Fibroblast of lung (primary cell): Measurements from ENCODE around the gene EYS. TPM values are rescaled to one million over a fixed set of nuclear protein-coding genes. Genes with fewer than 3 reads are reported as not detected.
A peak's percentile ranks its signal among the peaks of the same experiment; 100 is the strongest.

Experiments
- DNase-seq, 2 donors: peaks; one replicate each; pipeline versions ENCODE4 v3.0.0 to v3.0.0-alpha.2; 2010; ENCODE audit warnings: low read depth in 2 of 2
- H2AFZ ChIP-seq: 2 replicates; pipeline ENCODE4 v1.5.1; 2012; ENCODE audit warnings: low read length, control low read depth, inconsistent platforms
- H3K27ac ChIP-seq: 2 replicates; pipeline ENCODE4 v1.5.1; 2011; ENCODE audit warnings: low read length, control low read depth; ENCODE audit not compliant: insufficient read depth
- H3K27me3 ChIP-seq: 2 replicates; pipeline ENCODE4 v1.5.1; 2011; ENCODE audit warnings: mild to moderate bottlenecking, low read length; ENCODE audit not compliant: control insufficient read depth, insufficient read depth
- H3K36me3 ChIP-seq: 2 replicates; pipeline ENCODE4 v1.5.1; 2011; ENCODE audit warnings: low read length; ENCODE audit not compliant: control insufficient read depth, insufficient read depth
- H3K4me1 ChIP-seq: 2 replicates; pipeline ENCODE4 v1.5.1; 2011; ENCODE audit warnings: low read length; ENCODE audit not compliant: control insufficient read depth, insufficient read depth; ENCODE audit errors: extremely low read depth
- H3K4me2 ChIP-seq: 2 replicates; pipeline ENCODE4 v1.5.1; 2011; ENCODE audit warnings: low read length, control low read depth; ENCODE audit not compliant: insufficient read depth; ENCODE audit errors: extremely low read depth
- H3K4me3 ChIP-seq, 4 experiments: fragments of 200-600 bp in 1 of 4; sonication (generic) in 1 of 4; replicated peaks in 1 of 4; 2 replicates each; pipeline ENCODE4 v1.5.1; 2011 to 2016; ENCODE audit warnings: low read length in 4 of 4, low read depth in 3 of 4, mild to moderate bottlenecking in 3 of 4, control low read depth in 2 of 4, inconsistent platforms in 1 of 4, mixed read lengths in 1 of 4; ENCODE audit not compliant: insufficient read depth in 1 of 4; ENCODE audit errors: control extremely low read depth in 1 of 4
- H3K79me2 ChIP-seq: 2 replicates; pipeline ENCODE4 v1.5.1; 2012; ENCODE audit warnings: mild to moderate bottlenecking, low read length, inconsistent platforms; ENCODE audit not compliant: control insufficient read depth, insufficient read depth
- H3K9ac ChIP-seq: 2 replicates; pipeline ENCODE4 v1.5.1; 2011; ENCODE audit warnings: mild to moderate bottlenecking, low read length, control low read depth; ENCODE audit not compliant: insufficient read depth
- H3K9me3 ChIP-seq: 2 replicates; pipeline ENCODE4 v1.5.1; 2012; ENCODE audit warnings: low read depth, low read length; ENCODE audit not compliant: control insufficient read depth, insufficient read depth
- H4K20me1 ChIP-seq: 2 replicates; pipeline ENCODE4 v1.5.1; 2011; ENCODE audit warnings: low read length; ENCODE audit not compliant: control insufficient read depth, insufficient read depth; ENCODE audit errors: extremely low read depth
- EZH2 ChIP-seq: IDR thresholded peaks from 2 replicates; pipeline ENCODE4 v1.5.1; 2012; ENCODE audit warnings: low read length, control low read depth, mild to moderate bottlenecking; ENCODE audit errors: missing control alignments
- polyA plus RNA-seq, 2 donors: library from polyadenylated mRNA; depleted of rRNA in 1 of 2; stranded (reverse) in 1 of 2; unstranded in 1 of 2; fragments of >200 nt; gene quantifications; 2 replicates each; pipeline ENCODE4 v1.2.1, GENCODE V29; 2011 to 2012; ENCODE audit warnings: missing spikeins in 1 of 2
- total RNA-seq: library from RNA; depleted of rRNA; stranded (reverse); fragments of >200 nt; gene quantifications from 2 replicates; pipeline ENCODE4 v1.2.1, GENCODE V29; 2014
- TF ChIP-seq, protein P1 (sequence below), 2 donors: IDR thresholded peaks in 1 of 2; conservative IDR thresholded peaks in 1 of 2; 1 replicate in 1 of 2; 2 replicates in 1 of 2; pipeline ENCODE4 v1.5.1; 2011 to 2012; ENCODE audit warnings: low read length in 2 of 2, control low read depth in 1 of 2, inconsistent platforms in 1 of 2, low read depth in 1 of 2, mild to moderate bottlenecking in 1 of 2

EYS gene
- total and polyA plus RNA-seq, 2 donors (not counting 1 experiment from before 2014, with no cell fraction given) = under 0.01 TPM; not detected in 1

DNA sequence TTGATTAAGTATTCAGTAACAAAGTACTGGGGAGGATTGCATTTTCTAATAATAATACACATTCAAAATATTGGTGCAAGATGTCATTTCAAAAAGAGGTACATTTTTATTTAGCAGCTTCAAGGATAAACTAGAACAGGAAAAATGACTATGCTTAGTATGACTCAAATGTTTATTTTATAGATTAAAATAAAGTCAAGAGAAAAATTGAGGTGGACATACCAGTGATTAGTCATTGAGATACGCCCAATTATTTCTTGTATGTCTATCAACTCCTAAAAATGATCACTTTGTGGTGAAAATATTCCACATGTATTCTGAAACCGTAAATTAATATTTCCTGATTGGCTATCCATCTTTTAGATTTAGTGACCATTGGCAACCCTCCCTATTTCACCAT, 1974.7 kb downstream of the EYS start:
- Histone ChIP-seq H3K9me3 (no peaks in the 10 kb centered on the region), H3K4me3 (no peak overlapping the region), H3K79me2 (no peaks in the 10 kb centered on the region), H3K4me1 (peaks cover 4% of the 10 kb centered on the region), H3K9ac (no peak overlapping the region), H4K20me1 (no peaks in the 10 kb centered on the region), H3K27ac (no peak overlapping the region), H3K27me3 (no peaks in the 10 kb centered on the region), H3K36me3 (no peaks in the 10 kb centered on the region), H3K4me2 (no peak overlapping the region), H2AFZ (no peak overlapping the region)
- no peak for TF ChIP-seq EZH2
- TF ChIP-seq, protein P1, sequence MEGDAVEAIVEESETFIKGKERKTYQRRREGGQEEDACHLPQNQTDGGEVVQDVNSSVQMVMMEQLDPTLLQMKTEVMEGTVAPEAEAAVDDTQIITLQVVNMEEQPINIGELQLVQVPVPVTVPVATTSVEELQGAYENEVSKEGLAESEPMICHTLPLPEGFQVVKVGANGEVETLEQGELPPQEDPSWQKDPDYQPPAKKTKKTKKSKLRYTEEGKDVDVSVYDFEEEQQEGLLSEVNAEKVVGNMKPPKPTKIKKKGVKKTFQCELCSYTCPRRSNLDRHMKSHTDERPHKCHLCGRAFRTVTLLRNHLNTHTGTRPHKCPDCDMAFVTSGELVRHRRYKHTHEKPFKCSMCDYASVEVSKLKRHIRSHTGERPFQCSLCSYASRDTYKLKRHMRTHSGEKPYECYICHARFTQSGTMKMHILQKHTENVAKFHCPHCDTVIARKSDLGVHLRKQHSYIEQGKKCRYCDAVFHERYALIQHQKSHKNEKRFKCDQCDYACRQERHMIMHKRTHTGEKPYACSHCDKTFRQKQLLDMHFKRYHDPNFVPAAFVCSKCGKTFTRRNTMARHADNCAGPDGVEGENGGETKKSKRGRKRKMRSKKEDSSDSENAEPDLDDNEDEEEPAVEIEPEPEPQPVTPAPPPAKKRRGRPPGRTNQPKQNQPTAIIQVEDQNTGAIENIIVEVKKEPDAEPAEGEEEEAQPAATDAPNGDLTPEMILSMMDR (conservative IDR thresholded peaks at IDR 0.05 in 1 of 2, IDR thresholded peaks at IDR 0.05 in 1 of 2; ENCODE audit: low read depth in 1 of 2, low read length in 2 of 2) = no peak
- peak; percentile 27 to 51 for DNase-seq

DNA sequence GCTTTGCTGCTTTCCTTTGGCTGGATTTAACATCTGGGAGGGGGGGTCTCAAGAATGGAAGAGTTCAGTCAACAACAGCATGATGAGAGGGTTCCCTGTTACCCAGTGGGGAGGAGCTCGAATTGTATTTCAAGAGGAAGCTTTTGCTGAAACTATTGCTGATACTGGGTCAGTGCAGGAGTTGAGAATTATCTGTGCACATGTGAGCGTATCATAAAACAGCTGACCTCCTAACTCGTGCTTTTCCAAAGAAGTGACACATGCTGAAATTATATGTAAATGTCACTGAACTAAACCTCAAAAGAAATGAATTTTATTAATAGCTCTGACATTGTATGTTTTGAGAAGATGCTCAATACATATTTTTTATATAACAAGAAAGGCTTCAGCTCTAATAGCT, 1975.1 kb downstream of the EYS start:
- H2AFZ ChIP-seq = no peak overlapping the region
- H3K36me3 ChIP-seq = no peaks in the 10 kb centered on the region
- H3K9me3 ChIP-seq = no peaks in the 10 kb centered on the region
- H3K4me2 ChIP-seq = peak overlapping the region; percentile 37
- H3K27ac ChIP-seq = no peak overlapping the region
- no peak overlapping the region for H3K9ac ChIP-seq
- DNase-seq = peak in 1 of 2 donors; percentile 17
- H4K20me1 ChIP-seq = no peaks in the 10 kb centered on the region
- H3K79me2 ChIP-seq = no peaks in the 10 kb centered on the region
- TF ChIP-seq, protein P1 (conservative IDR thresholded peaks at IDR 0.05 in 1 of 2, IDR thresholded peaks at IDR 0.05 in 1 of 2; ENCODE audit: low read depth in 1 of 2, low read length in 2 of 2) = no peak
- no peak for TF ChIP-seq EZH2
- H3K4me1 ChIP-seq = peaks cover 4% of the 10 kb centered on the region
- H3K27me3 ChIP-seq = no peaks in the 10 kb centered on the region
- no peak overlapping the region for H3K4me3 ChIP-seq

DNA sequence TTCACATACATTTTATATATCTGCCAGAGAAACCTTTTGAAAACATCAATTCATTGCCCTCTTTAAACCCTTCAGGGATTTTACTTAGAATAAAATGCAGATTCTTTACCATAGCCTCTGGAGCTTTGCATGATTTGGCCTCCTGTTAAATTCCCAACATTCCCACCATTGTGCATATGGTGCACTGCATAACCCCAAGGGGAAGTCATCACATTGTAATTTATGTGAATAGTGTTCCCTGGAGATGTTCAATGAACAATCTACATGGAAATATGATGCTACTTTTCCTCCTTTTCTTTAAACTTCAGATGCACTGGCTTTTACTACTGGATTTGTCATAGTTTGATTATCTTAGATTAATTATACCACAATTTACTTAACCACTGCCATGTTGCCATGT, 1976.7 kb downstream of the EYS start:
- Histone ChIP-seq H3K79me2 (no peaks in the 10 kb centered on the region), H3K9me3 (no peaks in the 10 kb centered on the region), H3K27me3 (no peaks in the 10 kb centered on the region), H3K4me2 (no peak overlapping the region), H4K20me1 (no peaks in the 10 kb centered on the region), H3K4me1 (peaks cover 4% of the 10 kb centered on the region), H3K9ac (no peak overlapping the region), H2AFZ (no peak overlapping the region), H3K27ac (no peak overlapping the region), H3K36me3 (no peaks in the 10 kb centered on the region), H3K4me3 (no peak overlapping the region)
- TF ChIP-seq, protein P1 (conservative IDR thresholded peaks at IDR 0.05 in 1 of 2, IDR thresholded peaks at IDR 0.05 in 1 of 2; ENCODE audit: low read depth in 1 of 2, low read length in 2 of 2) = no peak
- TF ChIP-seq EZH2 = no peak
- DNase-seq = no peak
